Vagina (tissue), 2 donors: ENCODE results near the gene LRRC61.

ENCODE experiments used
- CTCF ChIP-seq, 3 experiments: fragments of 450-650 bp in 2 of 3; fragments of 200-600 bp in 1 of 3; sonication (generic) in 1 of 3; IDR thresholded peaks; one replicate each; pipeline ENCODE4 v1.5.1; 2017 to 2019; ENCODE audit warnings: antibody characterized with exemption in 3 of 3, mild to moderate bottlenecking in 2 of 3, moderate library complexity in 2 of 3
- POLR2A ChIP-seq, 2 donors: fragments of 450-650 bp; IDR thresholded peaks; one replicate each; pipeline ENCODE4 v1.6.1; 2017; ENCODE audit warnings: antibody characterized with exemption in 2 of 2, mild to moderate bottlenecking in 2 of 2, moderate library complexity in 2 of 2
- POLR2AphosphoS5 ChIP-seq, 2 donors: sonication (generic); formaldehyde crosslinking; IDR thresholded peaks; one replicate each; pipeline ENCODE4 v1.9.0; 2017; ENCODE audit warnings: antibody characterized with exemption in 2 of 2, mild to moderate bottlenecking in 2 of 2, low read depth in 1 of 2; ENCODE audit not compliant: insufficient read depth in 1 of 2

- TF ChIP-seq CTCF (IDR thresholded peaks at IDR 0.05), result no peak
- TF ChIP-seq POLR2A (IDR thresholded peaks at IDR 0.05), result no peak
- TF ChIP-seq POLR2AphosphoS5 (IDR thresholded peaks at IDR 0.05; ENCODE audit: insufficient read depth in 1 of 2, low read depth in 1 of 2), result no peak
Measured at GRCh38 chr7:150361402-150361801, 38.2 kb downstream of the LRRC61 start.
